SU-DHL-6 (cell line): ENCODE measurements around the gene CLMP.
A peak's percentile ranks its signal among the peaks of the same experiment; 100 is the strongest.

Experiments
- H2AFZ ChIP-seq: fragments of 200-600 bp; sonication (generic); 2 replicates; pipeline ENCODE4 v1.6.1; 2014; ENCODE audit warnings: low read depth, mild to moderate bottlenecking, moderate library complexity, mixed read lengths, antibody characterized with exemption, low read length; ENCODE audit not compliant: severe bottlenecking
- H3F3A ChIP-seq: fragments of 200-600 bp; shearing (Covaris generic); 2 replicates; pipeline ENCODE4 v1.6.0; 2016; ENCODE audit warnings: antibody characterized with exemption, mild to moderate bottlenecking; ENCODE audit not compliant: insufficient read depth
- H3K27ac ChIP-seq: fragments of 200-600 bp; sonication (generic); 2 replicates; pipeline ENCODE4 v1.5.1; 2016; ENCODE audit warnings: low read depth, mild to moderate bottlenecking, low read length, moderate library complexity, mixed read lengths
- H3K27me3 ChIP-seq: fragments of 200-600 bp; sonication (generic), shearing (Covaris generic); 2 replicates; pipeline ENCODE4 v1.6.0; 2014; ENCODE audit warnings: mild to moderate bottlenecking, low read length
- H3K36me3 ChIP-seq: fragments of 200-600 bp; sonication (generic); 2 replicates; pipeline ENCODE4 v1.6.1; 2014; ENCODE audit warnings: mild to moderate bottlenecking, low read length, mixed read lengths
- H3K4me2 ChIP-seq: fragments of 300-600, 200-600 bp; shearing (Covaris generic), sonication (generic); 2 replicates; pipeline ENCODE4 v1.6.0; 2014; ENCODE audit warnings: low read length, low read depth, mild to moderate bottlenecking; ENCODE audit not compliant: poor library complexity, severe bottlenecking
- H3K4me3 ChIP-seq: fragments of 200-600 bp; sonication (generic); 2 replicates; pipeline ENCODE4 v1.5.1; 2014; ENCODE audit warnings: antibody characterized with exemption, low read length, mild to moderate bottlenecking, mixed read lengths; ENCODE audit not compliant: insufficient read depth, poor library complexity, severe bottlenecking
- H3K79me2 ChIP-seq: fragments of 200-600 bp; sonication (generic); 2 replicates; pipeline ENCODE4 v1.6.1; 2014; ENCODE audit warnings: mild to moderate bottlenecking, low read length, moderate library complexity; ENCODE audit not compliant: insufficient read depth
- H3K9ac ChIP-seq: fragments of 200-600 bp; sonication (generic); 2 replicates; pipeline ENCODE4 v1.7.0; 2014; ENCODE audit warnings: mild to moderate bottlenecking, low read length
- H3K9me2 ChIP-seq: fragments of 200-600 bp; sonication (generic); replicated peaks from 2 replicates; pipeline ENCODE4 v1.6.1; 2014; ENCODE audit warnings: low read length; ENCODE audit not compliant: insufficient read depth
- H3K9me3 ChIP-seq: fragments of 200-600 bp; sonication (generic); 2 replicates; pipeline ENCODE4 v1.6.1; 2014; ENCODE audit warnings: low read length, mixed read lengths; ENCODE audit not compliant: insufficient read depth
- H4K20me1 ChIP-seq: fragments of 200-600 bp; sonication (generic); 2 replicates; pipeline ENCODE4 v1.6.1; 2014; ENCODE audit warnings: low read depth, mild to moderate bottlenecking, antibody characterized with exemption, low read length, moderate library complexity, mixed read lengths
- EZH2phosphoT487 ChIP-seq: fragments of 200-600 bp; sonication (generic), shearing (Covaris generic); conservative IDR thresholded peaks from 2 replicates; pipeline ENCODE4 v1.6.1; 2018; ENCODE audit warnings: mild to moderate bottlenecking, antibody characterized with exemption, low read length, moderate library complexity, mixed read lengths
- TF ChIP-seq, protein P1 (sequence below): fragments of 200-600 bp; sonication (generic); IDR thresholded peaks from one replicate; pipeline ENCODE4 v1.5.1; 2017; ENCODE audit warnings: antibody characterized with exemption, mild to moderate bottlenecking, low read length, moderate library complexity; ENCODE audit not compliant: insufficient read depth, poor library complexity, severe bottlenecking

The CLMP gene

DNA sequence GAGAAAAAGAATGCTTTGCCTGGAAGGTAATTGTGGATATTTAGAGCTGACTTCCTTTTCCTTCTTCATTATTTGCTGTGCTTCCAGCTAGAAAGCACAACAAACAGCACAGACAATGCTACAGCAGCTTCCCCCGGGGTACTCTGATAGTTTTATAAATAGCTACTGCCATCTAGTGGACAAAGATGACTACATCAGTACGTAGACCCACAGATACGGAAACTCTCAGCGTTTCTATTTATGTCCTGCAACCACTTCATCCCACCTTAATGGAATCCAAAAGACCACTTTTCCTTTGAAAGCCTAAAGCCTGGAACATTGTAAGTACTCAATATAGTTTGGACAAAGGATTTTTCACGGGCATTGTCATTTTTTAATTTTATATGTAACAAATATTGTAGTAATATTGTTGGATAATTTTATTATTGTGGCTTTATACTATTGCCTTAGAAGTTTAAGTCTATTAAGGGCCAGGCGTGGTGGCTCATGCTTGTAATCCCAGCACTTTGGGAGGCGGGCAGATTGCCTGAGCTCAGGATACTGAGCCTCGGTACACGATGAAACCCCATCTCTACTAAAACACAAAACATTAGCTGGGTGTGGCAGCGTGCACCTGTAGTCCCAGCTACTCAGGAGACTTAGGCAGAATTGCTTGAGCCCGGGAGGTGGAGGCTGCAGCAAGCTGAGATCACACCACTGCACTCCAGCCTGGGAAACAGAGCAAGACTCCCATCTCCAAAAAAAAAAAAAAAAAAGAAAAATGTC, 140.6 kb downstream of the CLMP start:
- Histone ChIP-seq H3K9me2 (no peaks in the 10 kb centered on the region), H3K4me3 (no peak overlapping the region), H3K9ac (no peak overlapping the region), H3K4me2 (no peak overlapping the region), H3K36me3 (peaks cover 36% of the 10 kb centered on the region), H3F3A (peaks cover 77% of the 10 kb centered on the region), H3K79me2 (0 out of 2 replicates have a peak, but pooled peaks cover under 1% of the 10 kb centered on the region), H3K27me3 (no peaks in the 10 kb centered on the region), H3K9me3 (no peaks in the 10 kb centered on the region), H2AFZ (no peak overlapping the region), H3K27ac (peak overlapping the region; percentile 37; the same call in 1 of the 2 replicates), H4K20me1 (peaks cover 29% of the 10 kb centered on the region)
- TF ChIP-seq, protein P1, sequence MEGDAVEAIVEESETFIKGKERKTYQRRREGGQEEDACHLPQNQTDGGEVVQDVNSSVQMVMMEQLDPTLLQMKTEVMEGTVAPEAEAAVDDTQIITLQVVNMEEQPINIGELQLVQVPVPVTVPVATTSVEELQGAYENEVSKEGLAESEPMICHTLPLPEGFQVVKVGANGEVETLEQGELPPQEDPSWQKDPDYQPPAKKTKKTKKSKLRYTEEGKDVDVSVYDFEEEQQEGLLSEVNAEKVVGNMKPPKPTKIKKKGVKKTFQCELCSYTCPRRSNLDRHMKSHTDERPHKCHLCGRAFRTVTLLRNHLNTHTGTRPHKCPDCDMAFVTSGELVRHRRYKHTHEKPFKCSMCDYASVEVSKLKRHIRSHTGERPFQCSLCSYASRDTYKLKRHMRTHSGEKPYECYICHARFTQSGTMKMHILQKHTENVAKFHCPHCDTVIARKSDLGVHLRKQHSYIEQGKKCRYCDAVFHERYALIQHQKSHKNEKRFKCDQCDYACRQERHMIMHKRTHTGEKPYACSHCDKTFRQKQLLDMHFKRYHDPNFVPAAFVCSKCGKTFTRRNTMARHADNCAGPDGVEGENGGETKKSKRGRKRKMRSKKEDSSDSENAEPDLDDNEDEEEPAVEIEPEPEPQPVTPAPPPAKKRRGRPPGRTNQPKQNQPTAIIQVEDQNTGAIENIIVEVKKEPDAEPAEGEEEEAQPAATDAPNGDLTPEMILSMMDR, result peak; percentile 46
- TF ChIP-seq EZH2phosphoT487, result no peak

DNA sequence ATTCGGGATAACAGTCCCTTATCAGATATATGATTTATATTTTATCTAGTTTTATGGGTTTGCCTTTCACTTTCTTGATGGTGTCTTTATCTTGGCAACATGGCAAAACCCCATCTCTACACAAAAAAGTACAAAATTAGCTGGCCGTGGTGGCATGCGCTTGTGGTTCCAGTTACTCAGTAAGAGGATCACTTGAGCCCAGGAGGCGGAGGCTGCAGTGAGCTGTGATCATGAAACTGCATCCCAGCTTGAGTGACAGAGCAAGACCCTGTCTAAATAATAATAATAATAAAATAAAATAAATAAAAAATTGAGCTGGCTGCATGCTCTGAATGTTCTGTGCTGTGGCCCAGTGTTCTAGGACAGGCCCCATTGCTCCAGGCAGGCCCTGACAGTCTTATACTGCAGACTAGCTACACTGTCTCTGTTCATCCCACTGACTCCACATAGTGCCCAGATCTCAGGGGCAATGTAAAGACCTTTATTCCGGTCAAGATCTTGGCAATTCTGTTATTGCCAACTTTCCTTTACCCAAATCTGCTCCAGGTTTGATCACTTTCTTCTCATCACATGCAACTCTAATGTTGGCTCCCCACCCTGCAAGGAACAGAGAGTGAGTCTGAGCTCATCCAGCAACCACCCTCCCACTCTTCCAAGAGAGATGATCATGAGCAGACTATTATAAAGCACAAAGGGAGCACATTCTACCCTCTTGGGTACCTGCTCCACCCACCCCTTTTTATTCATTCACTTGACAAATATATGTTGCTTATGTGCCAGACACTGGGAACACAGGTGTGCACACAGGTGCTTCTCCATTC, 141.9 kb downstream of the CLMP start:
- H3K9me3 ChIP-seq, result no peaks in the 10 kb centered on the region
- H2AFZ ChIP-seq, result no peak overlapping the region
- peaks cover 64% of the 10 kb centered on the region for H3F3A ChIP-seq
- H3K27me3 ChIP-seq, result no peaks in the 10 kb centered on the region
- H3K36me3 ChIP-seq, result peaks cover 23% of the 10 kb centered on the region
- H3K4me2 ChIP-seq, result no peak overlapping the region
- H3K9me2 ChIP-seq, result no peaks in the 10 kb centered on the region
- no peak overlapping the region for H3K27ac ChIP-seq
- no peak overlapping the region for H3K4me3 ChIP-seq
- no peak overlapping the region for H3K9ac ChIP-seq
- H4K20me1 ChIP-seq, result peaks cover 17% of the 10 kb centered on the region
- no peak for TF ChIP-seq EZH2phosphoT487
- TF ChIP-seq, protein P1, result no peak
- H3K79me2 ChIP-seq, result no peaks in the 10 kb centered on the region

- no peak overlapping the region for H2AFZ ChIP-seq
- TF ChIP-seq, protein P1, result no peak
- TF ChIP-seq EZH2phosphoT487, result no peak
- H3K4me3 ChIP-seq, result no peak overlapping the region
- no peak overlapping the region for H3K27ac ChIP-seq
- no peaks in the 10 kb centered on the region for H3K9me2 ChIP-seq
- no peaks in the 10 kb centered on the region for H3K27me3 ChIP-seq
- H3K9me3 ChIP-seq, result no peaks in the 10 kb centered on the region
- H3K79me2 ChIP-seq, result no peaks in the 10 kb centered on the region
- peaks cover 4% of the 10 kb centered on the region for H4K20me1 ChIP-seq
- H3F3A ChIP-seq, result peaks cover 49% of the 10 kb centered on the region
- H3K9ac ChIP-seq, result no peak overlapping the region
- H3K4me2 ChIP-seq, result no peak overlapping the region
- peaks cover 10% of the 10 kb centered on the region for H3K36me3 ChIP-seq
Observed at GRCh38 chr11:123051634-123052033, 143.4 kb downstream of the CLMP start.
